HG03175 (cell line): Measurements from ENCODE around the gene ASXL1.
"Not testable (repeated sequence)": the region's sequence is repeated elsewhere in the genome, so short reads cannot be mapped to it uniquely, and the experiment has no call there.

Experiments
- ATAC-seq: cut with Tn5 transposase; IDR thresholded peaks from one replicate; pipeline ENCODE4 v1.9.1; 2021; ENCODE audit warnings: mild to moderate bottlenecking, moderate library complexity; ENCODE audit not compliant: unreplicated experiment

The ASXL1 gene

GRCh38 chr20:32397567-32398084, 39.5 kb downstream of the ASXL1 start:
- no peak for ATAC-seq

- ATAC-seq: no peak
Measured at GRCh38 chr20:32400476-32400875, 42.3 kb downstream of the ASXL1 start.

GRCh38 chr20:32404017-32404416, 45.9 kb downstream of the ASXL1 start:
- ATAC-seq: no peak

GRCh38 chr20:32406701-32407100, 48.6 kb downstream of the ASXL1 start:
- ATAC-seq: no peak

- ATAC-seq: not testable (repeated sequence)
Measured at GRCh38 chr20:32407131-32407750, 49.1 kb downstream of the ASXL1 start.

GRCh38 chr20:32411955-32412706, 54.0 kb downstream of the ASXL1 start:
- no peak for ATAC-seq

GRCh38 chr20:32415494-32415893, 57.4 kb downstream of the ASXL1 start:
- ATAC-seq: no peak

GRCh38 chr20:32416206-32416605, 58.1 kb downstream of the ASXL1 start:
- ATAC-seq: no peak

GRCh38 chr20:32418376-32418775, 60.2 kb downstream of the ASXL1 start:
- no peak for ATAC-seq

GRCh38 chr20:32421290-32421689, 63.2 kb downstream of the ASXL1 start:
- ATAC-seq: no peak

- ATAC-seq: no peak
Measured at GRCh38 chr20:32427996-32428395, 69.9 kb downstream of the ASXL1 start.

GRCh38 chr20:32429343-32429742, 71.2 kb downstream of the ASXL1 start:
- ATAC-seq: no peak

GRCh38 chr20:32429745-32430360, 71.7 kb downstream of the ASXL1 start:
- no peak for ATAC-seq

- no peak for ATAC-seq
Measured at GRCh38 chr20:32431457-32431856, 73.3 kb downstream of the ASXL1 start.

- ATAC-seq: no peak
Measured at GRCh38 chr20:32432277-32432676, 74.1 kb downstream of the ASXL1 start.

GRCh38 chr20:32433311-32434021, 75.3 kb downstream of the ASXL1 start:
- ATAC-seq: no peak

GRCh38 chr20:32434434-32434833, 76.3 kb downstream of the ASXL1 start:
- no peak for ATAC-seq

GRCh38 chr20:32435449-32436107, 77.4 kb downstream of the ASXL1 start:
- no peak for ATAC-seq

- no peak for ATAC-seq
Measured at GRCh38 chr20:32436142-32436861, 78.2 kb downstream of the ASXL1 start.

- ATAC-seq: no peak
Measured at GRCh38 chr20:32436968-32437367, 78.8 kb downstream of the ASXL1 start.
